ENCODE measurements around the gene RUNX2. TPM values are rescaled to one million over a fixed set of nuclear protein-coding genes. Genes with fewer than 3 reads are reported as not detected.

Gene RUNX2
- total RNA-seq, 2 experiments from 2014 or later = 0.27 to 0.44 TPM

- Histone ChIP-seq H3K9me2 (ENCODE audit: insufficient read depth, low read length) (no peaks in the 10 kb centered on the region), H2AFZ (ENCODE audit: low read length) (peak overlapping the region; percentile 76; the same call in 1 of the 2 replicates), H3K4me3 (ENCODE audit: low read depth, low read length, poor library complexity, severe bottlenecking) (peak overlapping the region; percentile 46), H3K9me3 (ENCODE audit: low read length) (peaks cover 26% of the 10 kb centered on the region; the same call in 1 of the 2 replicates), H3K79me2 (ENCODE audit: insufficient read depth, low read depth, low read length) (no peaks in the 10 kb centered on the region), H4K20me1 (ENCODE audit: insufficient read depth, low read length) (no peaks in the 10 kb centered on the region), H3K4me2 (ENCODE audit: low read length) (peak overlapping the region; percentile 83), H3K4me1 (ENCODE audit: insufficient read depth, low read length, poor library complexity, severe bottlenecking) (peaks cover 42% of the 10 kb centered on the region), H3K36me3 (ENCODE audit: insufficient read depth, low read length) (no peaks in the 10 kb centered on the region; the same call in 1 of the 2 replicates), H3K27ac (ENCODE audit: low read depth, low read length, poor library complexity, severe bottlenecking) (peak overlapping the region; percentile 76)
- POLR2A ChIA-PET = interaction anchor here (0.6 to 2.6 kb wide), 4 partner anchors 15 to 456 kb away, joined by 3 to 10 read pairs (median 3); no protein-coding TSS in a partner anchor
- intact Hi-C loops (cut with micrococcal nuclease; ENCODE audit: unreplicated experiment) = loop anchor here (2.0 kb wide), 1 partner anchor 19 kb away; no protein-coding TSS in a partner anchor
- BruUV-seq (replicated peaks) = no TSS peak
- TF ChIP-seq EZH2phosphoT487 (IDR thresholded peaks at IDR 0.05; ENCODE audit: borderline replicate concordance, low read depth, low read length) = no peak
- no peak for TF ChIP-seq CTCF (conservative IDR thresholded peaks at IDR 0.05; ENCODE audit: low read length)
- peak; percentile 89 for DNase-seq (ENCODE audit: low spot score)
- CTCF ChIA-PET (ENCODE audit: unreplicated experiment) = no interaction called here
Observed at GRCh38 chr6:45677381-45678284, 349.5 kb downstream of the RUNX2 start.

- no peaks in the 10 kb centered on the region for H3K79me2 ChIP-seq (ENCODE audit: insufficient read depth, low read depth, low read length)
- BruUV-seq (replicated peaks) = no TSS peak
- peak overlapping the region; percentile 46 for H3K4me3 ChIP-seq (ENCODE audit: low read depth, low read length, poor library complexity, severe bottlenecking)
- H3K4me2 ChIP-seq (ENCODE audit: low read length) = peak overlapping the region; percentile 83
- no peaks in the 10 kb centered on the region for H3K9me2 ChIP-seq (ENCODE audit: insufficient read depth, low read length)
- H2AFZ ChIP-seq (ENCODE audit: low read length) = peak overlapping the region; percentile 76; the same call in 1 of the 2 replicates
- peaks cover 42% of the 10 kb centered on the region for H3K4me1 ChIP-seq (ENCODE audit: insufficient read depth, low read length, poor library complexity, severe bottlenecking)
- CTCF ChIA-PET (ENCODE audit: unreplicated experiment) = no interaction called here
- H4K20me1 ChIP-seq (ENCODE audit: insufficient read depth, low read length) = no peaks in the 10 kb centered on the region
- POLR2A ChIA-PET = interaction anchor here (1.0 to 1.3 kb wide), 2 partner anchors 16 to 130 kb away, joined by 3 read pairs; no protein-coding TSS in a partner anchor
- TF ChIP-seq EZH2phosphoT487 (IDR thresholded peaks at IDR 0.05; ENCODE audit: borderline replicate concordance, low read depth, low read length) = no peak
- TF ChIP-seq CTCF (conservative IDR thresholded peaks at IDR 0.05; ENCODE audit: low read length) = no peak
- intact Hi-C loops (cut with micrococcal nuclease; ENCODE audit: unreplicated experiment) = no loop called here
- peaks cover 28% of the 10 kb centered on the region; the same call in 1 of the 2 replicates for H3K9me3 ChIP-seq (ENCODE audit: low read length)
- peak; percentile 29 for DNase-seq (ENCODE audit: low spot score)
- no peaks in the 10 kb centered on the region; the same call in 1 of the 2 replicates for H3K36me3 ChIP-seq (ENCODE audit: insufficient read depth, low read length)
- peak overlapping the region; percentile 76 for H3K27ac ChIP-seq (ENCODE audit: low read depth, low read length, poor library complexity, severe bottlenecking)
Observed at GRCh38 chr6:45678285-45678607, 350.1 kb downstream of the RUNX2 start.

All from OCI-LY7 (cell line).